KBM-7 (cell line): ENCODE results near the gene UBE2H.
A peak's percentile ranks its signal among the peaks of the same experiment; 100 is the strongest.

Experiments used
- DNase-seq: peaks from one replicate; pipeline ENCODE4 v3.0.0-alpha.2; 2015
- in situ Hi-C: fragments of 300-500 bp; cut with MboI; formaldehyde crosslinking; loops from 2 replicates; pipeline ENCODE4 v1.14.3; 2020; ENCODE audit warnings: low sequenced_read_pairs, low pct_unique_long_range_greater_than_20kb, mixed read lengths

The UBE2H gene

DNA sequence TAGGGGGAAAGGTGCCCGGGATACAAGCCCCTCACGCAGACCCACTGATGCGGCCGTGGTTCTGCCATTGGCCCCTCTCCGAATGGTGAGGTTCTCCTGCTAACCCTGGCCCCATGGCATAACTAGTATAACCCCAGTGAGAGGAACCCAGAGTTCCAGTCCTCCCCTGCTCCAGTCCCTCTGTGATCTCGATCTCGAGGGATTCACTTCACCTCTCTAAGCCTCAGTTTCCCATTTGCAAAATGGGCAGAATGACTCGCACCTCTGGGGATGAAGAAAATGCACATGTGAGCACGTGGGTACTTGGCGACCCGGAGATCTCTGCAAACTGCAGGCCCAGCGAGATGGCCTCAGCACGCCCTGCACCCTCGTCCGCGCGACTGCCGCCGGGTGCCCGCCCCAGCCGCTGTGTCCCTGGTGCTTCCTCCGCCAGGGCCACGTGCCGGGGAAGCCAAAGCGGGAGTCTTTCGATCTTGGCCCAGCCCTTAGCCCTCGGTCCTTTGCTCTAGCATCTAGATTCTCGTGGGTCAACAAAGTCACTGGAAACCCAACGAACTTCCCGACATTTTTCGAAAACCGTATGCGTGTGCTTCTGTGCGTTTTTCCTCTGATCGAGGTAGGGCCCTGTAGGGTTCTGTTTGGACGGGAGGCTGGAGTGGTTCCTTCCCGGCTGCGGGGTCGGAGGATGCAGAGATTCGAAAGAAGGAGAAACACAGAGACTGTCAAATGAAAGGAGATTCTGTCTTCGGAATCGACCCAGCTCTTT, 169.8 kb downstream of the UBE2H start:
- DNase-seq, result no peak
- in situ Hi-C loops, result no loop called here

DNA sequence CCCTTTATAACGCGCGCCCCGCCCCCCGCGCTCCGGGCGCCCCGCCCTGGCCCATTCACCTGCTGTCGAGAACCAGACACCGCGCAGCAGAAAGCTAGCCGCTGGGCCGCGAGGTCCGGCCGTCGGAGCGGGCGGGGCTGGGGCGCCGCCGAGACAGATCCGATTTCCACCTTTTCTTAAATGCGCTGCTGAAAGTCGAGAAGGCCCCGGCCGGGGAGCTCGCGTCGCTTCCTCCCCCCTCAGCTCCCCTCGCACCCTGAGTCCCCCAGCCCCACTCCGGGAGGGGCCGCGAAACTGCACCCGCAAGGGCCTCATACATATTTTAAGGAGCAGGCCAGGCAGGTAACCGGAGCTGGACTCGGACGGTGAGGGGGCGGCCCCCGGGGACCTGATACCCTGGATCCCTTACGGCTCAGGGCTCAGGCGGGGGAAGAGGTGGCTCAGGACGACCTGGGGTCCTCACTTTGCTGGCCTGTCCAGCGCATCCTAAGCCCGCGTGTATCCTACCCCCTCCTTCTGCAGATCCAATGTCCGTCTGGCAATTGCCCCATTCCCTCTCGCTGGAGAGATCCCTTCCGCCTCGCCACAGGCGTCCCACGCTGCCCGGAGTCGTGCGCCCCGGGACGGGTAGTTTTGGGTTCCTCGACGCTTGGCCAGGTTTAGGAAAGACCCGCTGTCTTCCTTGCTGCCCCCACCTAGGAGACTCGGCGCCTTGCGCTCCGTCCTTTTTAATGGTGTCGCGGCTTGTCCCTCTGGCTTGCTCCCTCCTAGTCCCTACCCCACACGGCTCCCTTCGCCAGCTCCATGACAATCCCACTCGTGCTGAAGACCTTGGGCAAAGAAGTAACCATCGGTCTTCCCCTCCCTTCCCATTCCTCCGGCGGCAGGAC, 170.6 kb downstream of the UBE2H start:
- DNase-seq, result no peak

GRCh38 chr7:129780974-129781927, 171.5 kb downstream of the UBE2H start:
- peak; percentile 49 for DNase-seq
- in situ Hi-C loops, result no loop called here

More for the DNA sequence above, 170.6 kb downstream of the UBE2H start:
- in situ Hi-C loops, result no loop called here
